Endothelial cell of umbilical vein (primary cell): Measurements from ENCODE around the gene KRT76.

Experiments
- CTCF ChIP-seq, 2 donors: IDR thresholded peaks; 1 replicate in 1 of 2; 2 replicates in 1 of 2; pipeline ENCODE4 v1.5.1; 2011; ENCODE audit warnings: low read length in 2 of 2, mild to moderate bottlenecking in 2 of 2, moderate library complexity in 2 of 2, control low read depth in 1 of 2, inconsistent platforms in 1 of 2, low read depth in 1 of 2; ENCODE audit not compliant: insufficient read depth in 1 of 2; ENCODE audit errors: extremely low read depth in 1 of 2
- POLR2A ChIP-seq: IDR thresholded peaks from 2 replicates; pipeline ENCODE4 v1.6.1; 2012; ENCODE audit warnings: low read depth, mild to moderate bottlenecking, control low read depth, low read length
- POLR2AphosphoS5 ChIP-seq: IDR thresholded peaks from 2 replicates; pipeline ENCODE4 v1.6.1; 2012; ENCODE audit warnings: low read depth, mild to moderate bottlenecking, control low read depth, low read length, moderate library complexity; ENCODE audit not compliant: insufficient read depth

- TF ChIP-seq POLR2A = no peak
- TF ChIP-seq CTCF (IDR thresholded peaks at IDR 0.05; ENCODE audit: extremely low read depth in 1 of 2, insufficient read depth in 1 of 2, low read depth in 1 of 2, low read length in 2 of 2) = no peak
- TF ChIP-seq POLR2AphosphoS5 = no peak
Observed at GRCh38 chr12:52818887-52819420, 41.8 kb upstream of the KRT76 start.
